ENCODE data around the gene RPS8.
A peak's percentile ranks its signal among the peaks of the same experiment; 100 is the strongest.

Gene RPS8

DNA sequence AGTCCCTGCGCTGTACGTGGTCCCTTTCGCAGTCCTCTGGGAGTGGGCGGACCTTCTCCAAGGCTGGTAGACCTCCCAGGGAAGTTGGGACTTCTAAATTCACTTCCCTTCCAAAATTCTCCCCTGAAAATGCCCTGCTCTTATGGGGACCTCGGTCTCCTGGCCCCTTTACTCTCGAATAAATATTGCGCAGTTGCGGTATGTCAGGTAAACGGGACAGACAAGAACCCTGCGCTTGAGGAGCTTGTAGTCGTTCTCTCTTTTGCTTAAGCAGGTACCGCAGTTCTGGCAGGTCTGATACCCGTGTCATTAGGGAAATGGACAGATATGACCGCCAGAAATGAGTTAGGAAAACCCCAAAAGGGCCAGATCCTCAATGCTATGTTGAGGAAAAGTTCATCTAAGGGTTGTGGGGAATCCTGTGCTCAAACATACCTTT is 35.1 kb upstream of the RPS8 start:
- Histone ChIP-seq H3K4me3 (ENCODE audit: low read depth, low read length) (peak overlapping the region; percentile 66), H3K9me3 (ENCODE audit: control insufficient read depth, insufficient read depth, low read depth, low read length) (no peaks in the 10 kb centered on the region), H3K4me1 (ENCODE audit: control insufficient read depth, insufficient read depth, low read length) (peaks cover 3% of the 10 kb centered on the region; the same call in 1 of the 2 replicates), H3K36me3 (ENCODE audit: control insufficient read depth in 2 of 2, insufficient read depth in 1 of 2, low read length in 2 of 2) (peaks cover 31 to 37% of the 10 kb centered on the region in 2 experiments), H3K27ac (ENCODE audit: extremely low read depth, low read depth, low read length) (peak overlapping the region; percentile 78)
- POLR2A ChIA-PET = interaction anchor here (0.5 to 2.3 kb wide), 5 partner anchors 10 to 563 kb away, joined by 3 to 15 read pairs (median 4); partner anchors contain the start of gene RPS8
- CTCF ChIA-PET = interaction anchor here (1.2 to 3.4 kb wide), 2 partner anchors 9 to 11 kb away, joined by 4 to 19 read pairs; partner anchors contain the start of gene RNU5D-1
- TF ChIP-seq PRDM1 (tag by site-specific recombination; IDR thresholded peaks at IDR 0.05) (0 out of 2 replicates have a peak, but pooled peaks have one; percentile 16), ZNF629 (tag by site-specific recombination; IDR thresholded peaks at IDR 0.05) (no peak), GLI2 (tag by site-specific recombination; IDR thresholded peaks at IDR 0.05; ENCODE audit: borderline replicate concordance, low read depth) (no peak), REPIN1 (tag by site-specific recombination; IDR thresholded peaks at IDR 0.05; ENCODE audit: low read depth) (no peak), ZBTB10 (tag by site-specific recombination; IDR thresholded peaks at IDR 0.05) (no peak), ZNF335 (tag by site-specific recombination; conservative IDR thresholded peaks at IDR 0.05) (peak; percentile 2)
- TF ChIP-seq, protein P1, sequence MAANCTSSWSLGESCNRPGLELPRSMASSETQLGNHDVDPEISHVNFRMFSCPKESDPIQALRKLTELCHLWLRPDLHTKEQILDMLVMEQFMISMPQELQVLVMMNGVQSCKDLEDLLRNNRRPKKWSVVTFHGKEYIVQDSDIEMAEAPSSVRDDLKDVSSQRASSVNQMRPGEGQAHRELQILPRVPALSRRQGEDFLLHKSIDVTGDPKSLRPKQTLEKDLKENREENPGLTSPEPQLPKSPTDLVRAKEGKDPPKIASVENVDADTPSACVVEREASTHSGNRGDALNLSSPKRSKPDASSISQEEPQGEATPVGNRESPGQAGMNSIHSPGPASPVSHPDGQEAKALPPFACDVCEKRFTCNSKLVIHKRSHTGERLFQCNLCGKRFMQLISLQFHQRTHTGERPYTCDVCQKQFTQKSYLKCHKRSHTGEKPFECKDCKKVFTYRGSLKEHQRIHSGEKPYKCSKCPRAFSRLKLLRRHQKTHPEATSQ (tag by site-specific recombination; IDR thresholded peaks at IDR 0.05) = no peak

- CTCF ChIA-PET = interaction anchor here (1.1 to 1.8 kb wide), 2 partner anchors 12 to 13 kb away, joined by 8 to 10 read pairs; partner anchors contain the start of gene RNU5D-1
Measured at GRCh38 chr1:44743211-44743610, 32.1 kb upstream of the RPS8 start.

DNA sequence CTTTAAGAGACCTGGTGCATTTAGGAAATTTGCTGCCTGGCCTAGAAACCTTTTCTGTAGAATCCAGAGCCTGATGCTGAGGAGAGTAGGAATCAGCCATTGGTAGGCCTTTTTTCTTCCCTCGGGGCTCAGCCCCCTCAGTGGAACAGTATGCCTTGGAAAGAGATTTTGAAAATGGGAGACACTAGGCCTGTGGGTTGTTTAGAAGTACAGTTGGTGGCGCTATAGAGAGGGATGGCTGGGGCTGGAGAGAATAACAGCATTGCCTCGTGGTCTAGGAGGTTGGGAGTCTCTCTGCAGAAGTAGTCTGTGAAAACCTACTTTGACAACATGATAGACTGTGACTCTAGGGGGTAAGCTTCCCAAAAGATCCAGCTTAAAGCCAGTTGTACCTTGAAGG is 27.5 kb upstream of the RPS8 start:
- no peaks in the 10 kb centered on the region for H3K4me1 ChIP-seq (ENCODE audit: control insufficient read depth, insufficient read depth, low read length)
- ChIA-PET CTCF (interaction anchor here (0.6 to 2.3 kb wide), 3 partner anchors 15 to 33 kb away, joined by 3 to 12 read pairs (median 4); partner anchors contain the start of gene RNU5D-1), POLR2A (interaction anchor here (0.7 to 1.5 kb wide), 4 partner anchors 14 to 29 kb away, joined by 3 to 5 read pairs (median 4); partner anchors contain the start of gene RPS8)
- no peaks in the 10 kb centered on the region for H3K9me3 ChIP-seq (ENCODE audit: control insufficient read depth, insufficient read depth, low read depth, low read length)
- TF ChIP-seq ZNF23 (tag by site-specific recombination; IDR thresholded peaks at IDR 0.05; ENCODE audit: borderline replicate concordance) (no peak), GLI2 (tag by site-specific recombination; IDR thresholded peaks at IDR 0.05; ENCODE audit: borderline replicate concordance, low read depth) (no peak)
- H3K36me3 ChIP-seq (ENCODE audit: control insufficient read depth in 2 of 2, insufficient read depth in 1 of 2, low read length in 2 of 2) = peaks cover 67 to 88% of the 10 kb centered on the region in 2 experiments
- H3K27ac ChIP-seq (ENCODE audit: extremely low read depth, low read depth, low read length) = no peak overlapping the region
- no peak overlapping the region for H3K4me3 ChIP-seq (ENCODE audit: low read depth, low read length)

More at GRCh38 chr1:44743211-44743610, 32.1 kb upstream of the RPS8 start:
- H3K9me3 ChIP-seq (ENCODE audit: control insufficient read depth, insufficient read depth, low read depth, low read length) = no peaks in the 10 kb centered on the region
- peaks cover 3% of the 10 kb centered on the region; the same call in 1 of the 2 replicates for H3K4me1 ChIP-seq (ENCODE audit: control insufficient read depth, insufficient read depth, low read length)
- H3K4me3 ChIP-seq (ENCODE audit: low read depth, low read length) = no peak overlapping the region
- POLR2A ChIA-PET = interaction anchor here (0.6 to 2.6 kb wide), 3 partner anchors 17 to 32 kb away, joined by 4 to 8 read pairs (median 6); partner anchors contain the start of gene RPS8
- TF ChIP-seq, protein P2, sequence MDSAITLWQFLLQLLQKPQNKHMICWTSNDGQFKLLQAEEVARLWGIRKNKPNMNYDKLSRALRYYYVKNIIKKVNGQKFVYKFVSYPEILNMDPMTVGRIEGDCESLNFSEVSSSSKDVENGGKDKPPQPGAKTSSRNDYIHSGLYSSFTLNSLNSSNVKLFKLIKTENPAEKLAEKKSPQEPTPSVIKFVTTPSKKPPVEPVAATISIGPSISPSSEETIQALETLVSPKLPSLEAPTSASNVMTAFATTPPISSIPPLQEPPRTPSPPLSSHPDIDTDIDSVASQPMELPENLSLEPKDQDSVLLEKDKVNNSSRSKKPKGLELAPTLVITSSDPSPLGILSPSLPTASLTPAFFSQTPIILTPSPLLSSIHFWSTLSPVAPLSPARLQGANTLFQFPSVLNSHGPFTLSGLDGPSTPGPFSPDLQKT (IDR thresholded peaks at IDR 0.05; ENCODE audit: borderline replicate concordance, low read depth, low read length) = no peak
- peak; percentile 63; the same call in 1 of the 2 replicates for TF ChIP-seq ZNF449 (tag by site-specific recombination; IDR thresholded peaks at IDR 0.05)
- H3K27ac ChIP-seq (ENCODE audit: extremely low read depth, low read depth, low read length) = no peak overlapping the region
- peaks cover 44 to 64% of the 10 kb centered on the region in 2 experiments for H3K36me3 ChIP-seq (ENCODE audit: control insufficient read depth in 2 of 2, insufficient read depth in 1 of 2, low read length in 2 of 2)

Measured in HEK293 (cell line).